RCC 7860 (cell line): ENCODE data around the gene C2CD4D.

ENCODE experiments used
- DNase-seq: peaks from one replicate; pipeline ENCODE4 v3.0.0-alpha.2; 2015; ENCODE audit warnings: low spot score
- FAIRE-seq: peaks from 2 replicates; lab custom pipeline; 2012; peaks lifted over from hg19 to GRCh38; lab: Jason Lieb, UNC

C2CD4D gene

DNA sequence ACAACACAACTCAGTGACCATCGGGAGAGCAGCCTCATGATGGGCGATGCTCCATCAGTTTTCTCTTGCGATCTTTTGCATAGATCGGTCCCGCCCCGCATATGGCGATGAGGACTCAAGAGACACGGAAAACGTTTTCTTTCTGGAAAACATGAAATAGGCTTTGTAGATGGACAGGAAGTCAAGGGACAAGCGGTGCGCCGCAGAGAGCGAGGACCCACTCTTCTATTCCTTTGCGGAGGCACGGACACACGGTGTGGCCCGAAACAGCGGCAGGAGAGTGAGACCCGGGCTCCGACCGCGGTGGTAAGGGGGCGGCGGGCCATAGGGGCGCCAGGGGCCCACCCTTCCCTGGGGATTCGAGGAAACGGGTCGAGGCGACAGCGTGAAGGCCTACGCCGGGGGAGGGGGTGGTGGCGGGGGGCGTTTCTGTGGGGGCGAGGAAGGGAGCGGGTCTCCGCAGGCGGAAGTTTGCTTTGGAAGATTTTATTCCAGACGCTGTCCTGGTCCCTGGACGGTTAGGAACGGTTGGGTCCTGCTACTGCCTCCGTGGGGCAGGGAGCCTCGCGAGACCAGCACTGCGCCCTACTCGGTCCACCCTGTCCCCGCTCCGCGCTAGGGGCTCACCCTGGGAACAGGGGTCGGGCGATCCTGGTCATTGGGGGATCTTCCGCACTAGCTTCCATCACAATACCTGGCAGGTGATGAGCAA lies 48.5 kb downstream of the C2CD4D start:
- DNase-seq (no peak), FAIRE-seq (no peak)

DNA sequence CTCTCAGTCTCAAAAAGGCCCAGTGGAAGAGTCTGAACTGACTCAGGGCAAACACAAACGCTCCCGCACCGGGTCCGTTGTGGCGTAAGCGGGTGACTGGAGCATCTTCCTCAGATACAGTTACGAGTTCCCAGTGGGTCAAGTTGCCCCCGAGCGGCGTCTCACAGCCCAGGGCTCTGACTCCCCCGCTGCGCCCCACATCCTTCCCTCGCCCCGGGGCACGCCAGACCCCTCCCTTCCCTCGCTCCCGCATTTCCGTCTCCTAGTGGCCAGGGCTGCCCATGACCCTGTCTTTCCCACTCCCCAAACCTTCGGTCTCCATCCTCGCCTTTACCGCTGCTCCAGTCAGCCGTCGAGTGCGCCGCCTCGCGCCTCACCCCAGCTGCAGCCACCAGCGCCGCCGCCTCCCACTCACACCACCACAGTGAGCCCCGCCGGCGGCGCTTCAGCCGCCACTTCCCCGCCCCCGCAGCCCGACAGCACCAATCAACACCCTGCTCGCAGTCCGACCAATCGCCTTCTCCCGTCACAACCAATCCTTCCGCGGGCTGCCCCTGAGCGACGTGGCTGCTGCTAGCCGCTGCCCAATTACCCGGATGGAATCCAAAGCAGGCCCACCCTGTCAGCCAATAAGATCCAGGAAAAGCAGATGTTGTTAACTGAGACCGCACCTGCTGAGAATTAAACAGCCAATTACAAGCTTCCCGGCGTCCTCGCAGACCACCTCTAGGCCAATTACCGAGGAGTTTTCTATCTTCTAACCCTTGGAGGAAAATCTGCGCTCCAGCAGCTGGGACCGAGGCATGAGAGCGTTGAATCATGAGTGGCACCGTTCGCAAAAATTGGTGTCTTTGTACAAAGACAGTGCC lies 49.3 kb downstream of the C2CD4D start, which contains the start of gene TDRKH:
TSS of gene TDRKH (minus strand) at position 430 of the 869 bp plus-strand sequence. CDS start 7,478 bp downstream, outside the sequence.
- DNase-seq: peak; percentile 99
- peak; percentile 96 for FAIRE-seq
